HEK293 (cell line): ENCODE data around the gene ISG15.

Experiments used
- FEZF1 ChIP-seq: fragments of 450-650 bp; formaldehyde crosslinking; IDR thresholded peaks from 2 replicates; pipeline ENCODE4 v1.5.1; 2016; ENCODE audit warnings: missing biosample characterization, missing genetic modification characterization
- KLF7 ChIP-seq: fragments of 450-650 bp; formaldehyde crosslinking; IDR thresholded peaks from 2 replicates; pipeline ENCODE4 v1.5.1; 2016; ENCODE audit warnings: missing biosample characterization, missing genetic modification characterization, borderline replicate concordance
- REPIN1 ChIP-seq: fragments of 450-650 bp; formaldehyde crosslinking; IDR thresholded peaks from 2 replicates; pipeline ENCODE4 v1.5.1; 2017; ENCODE audit warnings: missing biosample characterization, missing genetic modification characterization, low read depth
- SALL2 ChIP-seq: fragments of 450-650 bp; formaldehyde crosslinking; IDR thresholded peaks from 2 replicates; pipeline ENCODE4 v1.5.0; 2017; ENCODE audit warnings: missing biosample characterization, mild to moderate bottlenecking, missing genetic modification characterization, borderline replicate concordance
- YY1 ChIP-seq: fragments of 450-650 bp; formaldehyde crosslinking; IDR thresholded peaks from 2 replicates; pipeline ENCODE4 v1.5.1; 2018; ENCODE audit warnings: missing biosample characterization, missing genetic modification characterization
- ZBTB21 ChIP-seq: fragments of 450-650 bp; formaldehyde crosslinking; IDR thresholded peaks from 2 replicates; pipeline ENCODE4 v1.5.1; 2017; ENCODE audit warnings: missing biosample characterization, missing genetic modification characterization
- ZEB2 ChIP-seq: fragments of 450-650 bp; formaldehyde crosslinking; IDR thresholded peaks from 2 replicates; pipeline ENCODE4 v1.5.1; 2016; ENCODE audit warnings: missing biosample characterization, missing genetic modification characterization
- ZNF174 ChIP-seq: fragments of 450-650 bp; formaldehyde crosslinking; IDR thresholded peaks from 2 replicates; pipeline ENCODE4 v1.5.0; 2017; ENCODE audit warnings: missing biosample characterization, mild to moderate bottlenecking, missing genetic modification characterization
- ZNF175 ChIP-seq: fragments of 450-650 bp; formaldehyde crosslinking; IDR thresholded peaks from 2 replicates; pipeline ENCODE4 v1.5.1; 2016; ENCODE audit warnings: missing biosample characterization, missing genetic modification characterization
- ZNF223 ChIP-seq: fragments of 450-650 bp; formaldehyde crosslinking; IDR thresholded peaks from 2 replicates; pipeline ENCODE4 v1.5.1; 2016; ENCODE audit warnings: missing biosample characterization, missing genetic modification characterization
- ZNF248 ChIP-seq: fragments of 450-650 bp; formaldehyde crosslinking; IDR thresholded peaks from 2 replicates; pipeline ENCODE4 v1.5.1; 2017; ENCODE audit warnings: missing biosample characterization, missing genetic modification characterization
- ZNF366 ChIP-seq: fragments of 450-650 bp; formaldehyde crosslinking; conservative IDR thresholded peaks from 2 replicates; pipeline ENCODE4 v1.5.1; 2016; ENCODE audit warnings: missing biosample characterization, missing genetic modification characterization
- ZNF423 ChIP-seq: fragments of 450-650 bp; formaldehyde crosslinking; IDR thresholded peaks from 2 replicates; pipeline ENCODE4 v1.5.1; 2016; ENCODE audit warnings: missing biosample characterization, missing genetic modification characterization
- ZNF433 ChIP-seq: fragments of 450-650 bp; formaldehyde crosslinking; IDR thresholded peaks from 2 replicates; pipeline ENCODE4 v1.5.1; 2016; ENCODE audit warnings: missing biosample characterization, missing genetic modification characterization, low read depth
- ZNF473 ChIP-seq: fragments of 450-650 bp; formaldehyde crosslinking; IDR thresholded peaks from 2 replicates; pipeline ENCODE4 v1.5.1; 2017; ENCODE audit warnings: missing biosample characterization, missing genetic modification characterization
- ZNF501 ChIP-seq: fragments of 450-650 bp; formaldehyde crosslinking; IDR thresholded peaks from 2 replicates; pipeline ENCODE4 v1.5.1; 2016; ENCODE audit warnings: missing biosample characterization, missing genetic modification characterization
- ZNF561 ChIP-seq: fragments of 450-650 bp; IDR thresholded peaks from 2 replicates; pipeline ENCODE4 v1.5.1; 2018; ENCODE audit warnings: missing biosample characterization, missing genetic modification characterization, borderline replicate concordance
- ZNF571 ChIP-seq: fragments of 450-650 bp; formaldehyde crosslinking; IDR thresholded peaks from 2 replicates; pipeline ENCODE4 v1.5.0; 2017; ENCODE audit warnings: missing biosample characterization, missing genetic modification characterization
- ZNF610 ChIP-seq: fragments of 450-650 bp; formaldehyde crosslinking; IDR thresholded peaks from 2 replicates; pipeline ENCODE4 v1.5.1; 2016; ENCODE audit warnings: missing biosample characterization, missing genetic modification characterization, borderline replicate concordance
- ZNF654 ChIP-seq: fragments of 450-650 bp; formaldehyde crosslinking; IDR thresholded peaks from 2 replicates; pipeline ENCODE4 v1.5.1; 2016; ENCODE audit warnings: low read depth, missing biosample characterization, missing genetic modification characterization
- ZNF677 ChIP-seq: fragments of 450-650 bp; IDR thresholded peaks from 2 replicates; pipeline ENCODE4 v1.5.0; 2018; ENCODE audit warnings: missing biosample characterization, mild to moderate bottlenecking, missing genetic modification characterization, moderate library complexity
- ZNF701 ChIP-seq: fragments of 450-650 bp; formaldehyde crosslinking; IDR thresholded peaks from 2 replicates; pipeline ENCODE4 v1.5.1; 2016; ENCODE audit warnings: missing biosample characterization, missing genetic modification characterization
- ZNF707 ChIP-seq: fragments of 450-650 bp; formaldehyde crosslinking; IDR thresholded peaks from 2 replicates; pipeline ENCODE4 v1.5.1; 2016; ENCODE audit warnings: missing biosample characterization, missing genetic modification characterization
- ZNF792 ChIP-seq: fragments of 450-650 bp; formaldehyde crosslinking; IDR thresholded peaks from 2 replicates; pipeline ENCODE4 v1.5.1; 2016; ENCODE audit warnings: missing biosample characterization, missing genetic modification characterization
- ZSCAN23 ChIP-seq: fragments of 450-650 bp; formaldehyde crosslinking; IDR thresholded peaks from 2 replicates; pipeline ENCODE4 v1.5.1; 2016; ENCODE audit warnings: missing biosample characterization, missing genetic modification characterization
- ZSCAN30 ChIP-seq: fragments of 450-650 bp; IDR thresholded peaks from 2 replicates; pipeline ENCODE4 v1.5.1; 2018; ENCODE audit warnings: missing biosample characterization, mild to moderate bottlenecking, missing genetic modification characterization, moderate library complexity
- ZXDB ChIP-seq: fragments of 450-650 bp; formaldehyde crosslinking; IDR thresholded peaks from 2 replicates; pipeline ENCODE4 v1.5.1; 2016; ENCODE audit warnings: missing biosample characterization, missing genetic modification characterization
- TF ChIP-seq, protein P1 (sequence below): fragments of 450-650 bp; formaldehyde crosslinking; IDR thresholded peaks from 2 replicates; pipeline ENCODE4 v1.5.1; 2016; ENCODE audit warnings: missing biosample characterization, missing genetic modification characterization, low read depth
- TF ChIP-seq, protein P2 (sequence below): fragments of 450-650 bp; formaldehyde crosslinking; IDR thresholded peaks from 2 replicates; pipeline ENCODE4 v1.5.0; 2017; ENCODE audit warnings: missing biosample characterization, missing genetic modification characterization, borderline replicate concordance
- TF ChIP-seq, protein P3 (sequence below): fragments of 450-650 bp; formaldehyde crosslinking; IDR thresholded peaks from 2 replicates; pipeline ENCODE4 v1.5.1; 2016; ENCODE audit warnings: missing biosample characterization, missing genetic modification characterization, borderline replicate concordance
- TF ChIP-seq, protein P4 (sequence below): fragments of 450-650 bp; formaldehyde crosslinking; IDR thresholded peaks from 2 replicates; pipeline ENCODE4 v1.5.1; 2016; ENCODE audit warnings: missing biosample characterization, missing genetic modification characterization
- TF ChIP-seq, protein P5 (sequence below): fragments of 450-650 bp; formaldehyde crosslinking; IDR thresholded peaks from 2 replicates; pipeline ENCODE4 v1.5.1; 2016; ENCODE audit warnings: missing biosample characterization, missing genetic modification characterization

The ISG15 gene

DNA sequence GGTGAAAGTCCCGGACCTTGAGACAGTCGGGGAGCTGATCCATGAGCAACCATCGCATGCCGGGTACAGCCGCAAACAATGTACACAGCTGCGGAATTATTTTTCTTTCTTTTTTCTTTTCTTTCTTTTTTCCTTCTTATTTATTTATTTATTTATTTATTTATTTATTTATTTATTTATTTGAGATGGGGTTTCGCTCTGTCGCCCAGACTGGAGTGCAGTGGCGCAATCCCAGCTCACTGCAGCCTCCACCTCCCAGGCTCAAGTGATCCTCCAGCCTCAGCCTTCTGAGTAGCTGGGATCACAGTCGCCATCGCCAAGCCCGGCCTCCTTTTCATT lies 28.9 kb upstream of the ISG15 start (continued):
- TF ChIP-seq, protein P1, sequence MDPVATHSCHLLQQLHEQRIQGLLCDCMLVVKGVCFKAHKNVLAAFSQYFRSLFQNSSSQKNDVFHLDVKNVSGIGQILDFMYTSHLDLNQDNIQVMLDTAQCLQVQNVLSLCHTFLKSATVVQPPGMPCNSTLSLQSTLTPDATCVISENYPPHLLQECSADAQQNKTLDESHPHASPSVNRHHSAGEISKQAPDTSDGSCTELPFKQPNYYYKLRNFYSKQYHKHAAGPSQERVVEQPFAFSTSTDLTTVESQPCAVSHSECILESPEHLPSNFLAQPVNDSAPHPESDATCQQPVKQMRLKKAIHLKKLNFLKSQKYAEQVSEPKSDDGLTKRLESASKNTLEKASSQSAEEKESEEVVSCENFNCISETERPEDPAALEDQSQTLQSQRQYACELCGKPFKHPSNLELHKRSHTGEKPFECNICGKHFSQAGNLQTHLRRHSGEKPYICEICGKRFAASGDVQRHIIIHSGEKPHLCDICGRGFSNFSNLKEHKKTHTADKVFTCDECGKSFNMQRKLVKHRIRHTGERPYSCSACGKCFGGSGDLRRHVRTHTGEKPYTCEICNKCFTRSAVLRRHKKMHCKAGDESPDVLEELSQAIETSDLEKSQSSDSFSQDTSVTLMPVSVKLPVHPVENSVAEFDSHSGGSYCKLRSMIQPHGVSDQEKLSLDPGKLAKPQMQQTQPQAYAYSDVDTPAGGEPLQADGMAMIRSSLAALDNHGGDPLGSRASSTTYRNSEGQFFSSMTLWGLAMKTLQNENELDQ, result no peak
- TF ChIP-seq ZSCAN30 (tag by site-specific recombination) (no peak), ZNF223 (tag by site-specific recombination) (peak; percentile 61; the same call in 1 of the 2 replicates), ZNF677 (tag by site-specific recombination) (no peak), ZNF174 (tag by site-specific recombination) (no peak), ZNF610 (tag by site-specific recombination) (no peak), ZNF701 (tag by site-specific recombination) (no peak), KLF7 (tag by site-specific recombination) (no peak), ZNF366 (tag by site-specific recombination) (0 out of 2 replicates have a peak, but pooled peaks have one; percentile 28), ZNF248 (tag by site-specific recombination) (no peak), SALL2 (tag by site-specific recombination) (no peak), ZNF654 (tag by site-specific recombination) (peak; percentile 35), ZNF561 (tag by site-specific recombination) (no peak), ZNF792 (tag by site-specific recombination) (no peak), ZEB2 (tag by site-specific recombination) (no peak), REPIN1 (tag by site-specific recombination) (no peak), ZNF175 (tag by site-specific recombination) (no peak), ZNF433 (tag by site-specific recombination) (no peak; the same call in none of the 2 replicates), ZNF473 (tag by site-specific recombination) (no peak), ZBTB21 (tag by site-specific recombination) (0 out of 2 replicates have a peak, but pooled peaks have one; percentile 27), ZSCAN23 (tag by site-specific recombination) (peak; percentile 26; the same call in 1 of the 2 replicates), ZXDB (tag by site-specific recombination) (peak; percentile 57; the same call in 1 of the 2 replicates), ZNF571 (tag by site-specific recombination) (no peak), ZNF423 (tag by site-specific recombination) (no peak), ZNF501 (tag by site-specific recombination) (peak; percentile 38; the same call in 1 of the 2 replicates), FEZF1 (tag by site-specific recombination) (no peak), ZNF707 (tag by site-specific recombination) (no peak), YY1 (tag by site-specific recombination) (no peak)
- TF ChIP-seq, protein P2, sequence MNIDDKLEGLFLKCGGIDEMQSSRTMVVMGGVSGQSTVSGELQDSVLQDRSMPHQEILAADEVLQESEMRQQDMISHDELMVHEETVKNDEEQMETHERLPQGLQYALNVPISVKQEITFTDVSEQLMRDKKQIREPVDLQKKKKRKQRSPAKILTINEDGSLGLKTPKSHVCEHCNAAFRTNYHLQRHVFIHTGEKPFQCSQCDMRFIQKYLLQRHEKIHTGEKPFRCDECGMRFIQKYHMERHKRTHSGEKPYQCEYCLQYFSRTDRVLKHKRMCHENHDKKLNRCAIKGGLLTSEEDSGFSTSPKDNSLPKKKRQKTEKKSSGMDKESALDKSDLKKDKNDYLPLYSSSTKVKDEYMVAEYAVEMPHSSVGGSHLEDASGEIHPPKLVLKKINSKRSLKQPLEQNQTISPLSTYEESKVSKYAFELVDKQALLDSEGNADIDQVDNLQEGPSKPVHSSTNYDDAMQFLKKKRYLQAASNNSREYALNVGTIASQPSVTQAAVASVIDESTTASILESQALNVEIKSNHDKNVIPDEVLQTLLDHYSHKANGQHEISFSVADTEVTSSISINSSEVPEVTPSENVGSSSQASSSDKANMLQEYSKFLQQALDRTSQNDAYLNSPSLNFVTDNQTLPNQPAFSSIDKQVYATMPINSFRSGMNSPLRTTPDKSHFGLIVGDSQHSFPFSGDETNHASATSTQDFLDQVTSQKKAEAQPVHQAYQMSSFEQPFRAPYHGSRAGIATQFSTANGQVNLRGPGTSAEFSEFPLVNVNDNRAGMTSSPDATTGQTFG, result no peak
- TF ChIP-seq, protein P3, sequence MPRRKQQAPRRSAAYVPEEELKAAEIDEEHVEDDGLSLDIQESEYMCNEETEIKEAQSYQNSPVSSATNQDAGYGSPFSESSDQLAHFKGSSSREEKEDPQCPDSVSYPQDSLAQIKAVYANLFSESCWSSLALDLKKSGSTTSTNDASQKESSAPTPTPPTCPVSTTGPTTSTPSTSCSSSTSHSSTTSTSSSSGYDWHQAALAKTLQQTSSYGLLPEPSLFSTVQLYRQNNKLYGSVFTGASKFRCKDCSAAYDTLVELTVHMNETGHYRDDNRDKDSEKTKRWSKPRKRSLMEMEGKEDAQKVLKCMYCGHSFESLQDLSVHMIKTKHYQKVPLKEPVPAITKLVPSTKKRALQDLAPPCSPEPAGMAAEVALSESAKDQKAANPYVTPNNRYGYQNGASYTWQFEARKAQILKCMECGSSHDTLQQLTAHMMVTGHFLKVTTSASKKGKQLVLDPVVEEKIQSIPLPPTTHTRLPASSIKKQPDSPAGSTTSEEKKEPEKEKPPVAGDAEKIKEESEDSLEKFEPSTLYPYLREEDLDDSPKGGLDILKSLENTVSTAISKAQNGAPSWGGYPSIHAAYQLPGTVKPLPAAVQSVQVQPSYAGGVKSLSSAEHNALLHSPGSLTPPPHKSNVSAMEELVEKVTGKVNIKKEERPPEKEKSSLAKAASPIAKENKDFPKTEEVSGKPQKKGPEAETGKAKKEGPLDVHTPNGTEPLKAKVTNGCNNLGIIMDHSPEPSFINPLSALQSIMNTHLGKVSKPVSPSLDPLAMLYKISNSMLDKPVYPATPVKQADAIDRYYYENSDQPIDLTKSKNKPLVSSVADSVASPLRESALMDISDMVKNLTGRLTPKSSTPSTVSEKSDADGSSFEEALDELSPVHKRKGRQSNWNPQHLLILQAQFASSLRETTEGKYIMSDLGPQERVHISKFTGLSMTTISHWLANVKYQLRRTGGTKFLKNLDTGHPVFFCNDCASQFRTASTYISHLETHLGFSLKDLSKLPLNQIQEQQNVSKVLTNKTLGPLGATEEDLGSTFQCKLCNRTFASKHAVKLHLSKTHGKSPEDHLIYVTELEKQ (tag by site-specific recombination), result no peak
- TF ChIP-seq, protein P4, sequence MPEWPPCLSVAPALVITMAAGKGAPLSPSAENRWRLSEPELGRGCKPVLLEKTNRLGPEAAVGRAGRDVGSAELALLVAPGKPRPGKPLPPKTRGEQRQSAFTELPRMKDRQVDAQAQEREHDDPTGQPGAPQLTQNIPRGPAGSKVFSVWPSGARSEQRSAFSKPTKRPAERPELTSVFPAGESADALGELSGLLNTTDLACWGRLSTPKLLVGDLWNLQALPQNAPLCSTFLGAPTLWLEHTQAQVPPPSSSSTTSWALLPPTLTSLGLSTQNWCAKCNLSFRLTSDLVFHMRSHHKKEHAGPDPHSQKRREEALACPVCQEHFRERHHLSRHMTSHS, result no peak
- TF ChIP-seq, protein P5, sequence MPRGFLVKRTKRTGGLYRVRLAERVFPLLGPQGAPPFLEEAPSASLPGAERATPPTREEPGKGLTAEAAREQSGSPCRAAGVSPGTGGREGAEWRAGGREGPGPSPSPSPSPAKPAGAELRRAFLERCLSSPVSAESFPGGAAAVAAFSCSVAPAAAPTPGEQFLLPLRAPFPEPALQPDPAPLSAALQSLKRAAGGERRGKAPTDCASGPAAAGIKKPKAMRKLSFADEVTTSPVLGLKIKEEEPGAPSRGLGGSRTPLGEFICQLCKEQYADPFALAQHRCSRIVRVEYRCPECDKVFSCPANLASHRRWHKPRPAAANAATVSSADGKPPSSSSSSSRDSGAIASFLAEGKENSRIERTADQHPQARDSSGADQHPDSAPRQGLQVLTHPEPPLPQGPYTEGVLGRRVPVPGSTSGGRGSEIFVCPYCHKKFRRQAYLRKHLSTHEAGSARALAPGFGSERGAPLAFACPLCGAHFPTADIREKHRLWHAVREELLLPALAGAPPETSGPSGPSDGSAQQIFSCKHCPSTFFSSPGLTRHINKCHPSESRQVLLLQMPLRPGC (tag by site-specific recombination), result no peak
